ENCODE data around the gene VAT1. TPM values are rescaled to one million over a fixed set of nuclear protein-coding genes. Genes with fewer than 3 reads are reported as not detected.
"Not testable (repeated sequence)": the region's sequence is repeated elsewhere in the genome, so short reads cannot be mapped to it uniquely, and the experiment has no call there.

The VAT1 gene
- 83.5 TPM for total RNA-seq

DNA sequence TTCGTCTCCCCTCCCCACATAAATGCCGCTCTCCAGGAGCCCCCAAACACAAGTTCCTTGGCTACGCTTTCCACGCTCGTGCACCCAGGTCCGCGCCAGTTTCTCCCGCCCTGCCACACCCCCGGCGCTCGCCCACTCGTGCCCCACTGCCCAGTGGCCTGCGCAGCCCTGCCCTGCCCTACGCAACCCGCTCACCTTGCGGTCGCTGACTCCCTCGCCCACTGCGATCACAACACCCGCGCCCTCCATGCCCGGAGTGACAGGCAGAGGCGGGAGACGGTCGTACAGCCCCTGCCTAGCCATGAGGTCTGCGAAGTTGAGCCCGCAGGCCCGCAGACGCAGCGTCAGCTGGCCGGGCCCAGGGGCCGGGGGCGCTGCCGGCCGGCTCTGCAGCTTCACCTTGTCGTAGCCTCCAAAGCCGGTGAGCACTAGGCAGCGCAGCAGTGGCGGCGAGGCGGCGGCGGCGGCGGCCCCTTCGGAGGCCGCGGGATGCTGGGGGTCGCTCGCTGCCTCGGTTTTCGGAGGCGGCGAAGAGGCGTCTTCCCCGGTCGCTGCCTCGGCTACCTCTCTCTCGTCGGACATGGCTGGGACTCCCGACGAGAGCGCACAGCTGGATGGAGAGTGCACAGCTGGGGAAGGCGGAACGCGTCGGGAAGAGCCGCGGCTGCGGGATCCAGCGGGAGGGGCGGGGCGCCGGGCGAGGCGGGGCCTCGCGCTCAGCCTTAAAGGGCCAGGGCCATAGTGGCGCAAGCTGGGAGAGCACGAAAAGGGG lies at the start of gene VAT1:
TSS of gene VAT1 (minus strand) at position 645 of the 772 bp plus-strand sequence. CDS start at position 582, 63 bp downstream.
- peak; percentile 68 for ATAC-seq

DNA sequence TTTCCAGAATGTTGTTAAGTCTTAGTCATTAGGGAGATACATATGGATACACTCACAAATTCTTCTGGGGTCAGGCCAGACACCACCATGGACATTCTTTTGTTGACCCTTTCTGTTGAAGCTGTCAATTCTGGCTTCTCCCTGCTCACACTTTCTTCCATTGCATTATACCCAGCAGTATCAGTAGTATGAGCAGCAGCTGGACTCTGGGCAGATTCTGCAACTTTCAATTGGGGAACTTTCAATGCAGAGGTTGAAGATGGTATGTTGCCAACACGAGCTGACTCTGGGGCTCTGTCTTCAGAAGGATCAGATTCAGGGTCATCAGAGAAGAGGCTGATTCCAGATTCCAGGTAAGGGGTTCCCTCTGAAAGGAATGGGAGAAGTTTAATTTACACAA lies 48.7 kb upstream of the VAT1 start:
- ATAC-seq = no peak

DNA sequence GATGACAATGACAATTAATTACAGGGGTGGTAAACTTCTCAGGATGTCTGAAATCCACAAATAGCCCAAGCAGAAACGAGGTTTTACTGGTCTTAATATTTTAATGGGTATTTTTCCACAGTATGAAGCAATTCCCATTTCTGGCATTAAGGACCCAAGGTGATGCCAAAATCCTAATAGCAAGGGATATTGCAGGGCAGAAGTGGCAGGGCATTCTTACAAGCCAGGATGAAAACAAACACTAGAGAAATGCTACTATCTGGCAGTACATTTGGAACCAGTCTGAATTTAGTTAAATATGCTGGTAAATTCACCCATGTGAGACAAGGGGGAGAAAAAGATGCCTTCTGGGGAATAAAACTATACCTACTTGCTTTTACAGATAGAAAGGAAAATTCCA lies 48.1 kb upstream of the VAT1 start:
- no peak for ATAC-seq

DNA sequence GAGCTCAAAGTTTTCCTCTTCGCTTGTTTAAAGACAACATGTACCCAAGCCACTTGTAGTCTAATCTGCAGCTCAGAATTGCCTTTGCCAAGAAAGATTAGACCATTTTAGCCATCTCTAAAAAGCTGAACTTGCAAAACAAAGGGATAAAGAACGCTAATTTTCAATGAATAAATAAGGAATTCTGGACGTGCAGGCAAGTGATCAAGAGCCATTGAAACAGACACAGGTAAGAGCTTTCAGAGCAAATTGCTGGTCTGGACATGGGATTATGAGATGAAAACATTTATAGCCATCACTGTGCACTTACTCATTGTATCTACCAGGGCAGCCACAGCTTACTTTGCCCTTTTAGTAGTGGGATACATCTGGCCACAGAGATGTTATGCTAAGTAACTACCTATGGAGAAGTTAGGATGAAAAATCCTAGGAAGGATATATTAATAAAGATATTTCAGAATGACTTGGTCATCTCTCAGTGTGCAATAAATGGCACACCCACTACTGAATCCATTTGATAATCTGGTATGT lies 47.2 kb upstream of the VAT1 start:
- no peak for ATAC-seq

DNA sequence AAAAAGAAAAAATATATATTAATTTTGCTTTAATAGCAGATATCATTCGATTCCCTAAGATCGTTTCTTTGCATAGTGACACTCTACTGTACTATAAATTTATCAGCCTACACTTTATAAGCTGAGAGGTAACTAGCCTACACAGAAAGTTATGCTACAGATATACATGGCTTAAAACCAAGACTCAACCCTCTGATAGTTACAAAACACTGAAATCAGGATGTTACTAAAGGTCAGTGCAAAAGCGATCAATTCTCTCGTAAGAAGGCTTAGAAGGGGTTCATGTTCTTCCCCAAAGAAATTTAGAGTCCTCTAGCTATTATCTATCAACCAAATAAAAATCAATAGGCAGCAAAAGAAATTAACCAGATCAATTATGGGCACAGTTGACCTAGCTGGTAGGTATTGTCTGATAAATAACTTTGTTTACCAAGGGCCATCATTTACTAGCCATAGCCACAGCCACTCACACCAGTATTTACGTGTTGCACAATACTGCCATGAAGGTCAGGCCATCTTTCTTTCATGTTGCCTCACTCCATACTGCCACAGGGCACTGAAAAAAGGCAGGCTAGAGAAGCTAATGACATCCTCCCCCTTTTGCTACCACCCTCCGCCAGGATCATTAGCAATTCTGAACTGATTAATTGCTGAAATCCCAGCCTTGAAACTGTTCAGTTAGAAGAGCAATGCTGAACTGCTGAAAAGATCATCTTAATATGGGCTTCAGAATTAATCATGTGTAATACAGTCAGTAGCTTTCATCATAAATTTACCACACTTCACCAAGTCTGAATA lies 46.6 kb upstream of the VAT1 start:
- no peak for ATAC-seq

DNA sequence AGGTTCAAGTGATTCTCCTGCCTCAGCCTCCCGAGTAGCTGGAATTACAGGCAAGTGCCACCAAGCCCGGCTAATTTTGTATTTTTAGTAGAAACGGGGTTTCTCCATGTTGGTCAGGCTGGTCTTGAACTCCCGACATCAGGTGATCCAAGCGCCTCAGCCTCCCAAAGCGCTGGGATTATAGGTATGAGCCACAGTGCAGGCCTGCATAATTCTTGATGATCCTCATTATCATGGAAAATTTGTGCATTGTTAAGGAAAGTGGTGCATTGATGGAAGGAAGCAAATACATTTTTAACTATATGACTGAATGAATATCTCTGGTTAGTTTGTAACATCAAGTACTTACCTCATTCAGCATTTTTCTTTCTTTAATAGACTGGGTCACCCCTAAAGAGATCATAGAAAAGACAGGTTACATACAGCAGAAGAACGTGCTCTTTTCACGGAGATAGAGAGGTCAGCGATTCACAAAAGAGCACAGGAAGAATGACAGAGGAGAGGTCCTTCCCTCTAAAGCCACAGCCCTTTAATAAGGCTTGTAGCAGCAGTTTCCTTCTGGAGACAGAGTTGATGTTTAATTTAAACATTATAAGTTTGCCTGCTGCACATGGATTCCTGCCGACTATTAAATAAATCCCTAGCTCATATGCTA lies 40.9 kb upstream of the VAT1 start:
- no peak for ATAC-seq

DNA sequence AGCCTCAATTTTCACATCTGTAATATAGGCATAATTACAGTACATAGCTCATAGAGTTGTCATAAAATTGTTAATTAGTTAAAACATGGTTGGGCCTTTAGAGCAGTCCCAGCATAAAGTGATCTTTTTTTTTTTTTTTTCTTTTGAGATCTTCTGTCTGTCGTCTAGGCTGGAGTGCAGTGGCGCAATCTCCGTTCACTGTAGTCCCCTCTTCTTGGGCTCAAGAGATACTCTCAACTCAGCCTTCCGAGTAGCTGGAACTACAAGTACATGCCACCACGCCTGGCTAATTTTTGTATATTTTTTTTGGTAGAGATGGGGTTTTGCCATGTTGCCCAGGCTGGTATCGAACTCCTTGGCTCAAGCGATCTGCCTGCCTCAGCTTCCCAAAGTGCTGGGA lies 33.9 kb upstream of the VAT1 start:
- no peak for ATAC-seq

DNA sequence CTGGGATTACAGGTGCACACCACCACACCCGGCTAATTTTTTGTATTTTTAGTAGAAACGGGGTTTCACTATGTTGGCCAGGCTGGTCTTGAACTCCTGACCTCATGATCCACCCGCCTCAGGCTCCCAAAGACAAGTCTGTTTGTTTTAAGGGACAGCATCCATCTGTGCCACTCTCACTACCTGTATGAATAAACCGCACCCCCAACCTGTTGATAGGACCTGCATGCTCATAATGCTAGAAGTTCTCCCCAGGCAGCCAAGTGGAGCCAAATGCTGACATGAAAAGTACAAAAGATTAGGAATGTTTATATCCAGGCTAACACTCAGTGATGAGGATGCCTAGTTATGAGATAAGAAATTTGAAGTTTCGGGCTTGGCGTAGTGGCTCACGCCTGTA lies 30.8 kb upstream of the VAT1 start:
- not testable (repeated sequence) for ATAC-seq

DNA sequence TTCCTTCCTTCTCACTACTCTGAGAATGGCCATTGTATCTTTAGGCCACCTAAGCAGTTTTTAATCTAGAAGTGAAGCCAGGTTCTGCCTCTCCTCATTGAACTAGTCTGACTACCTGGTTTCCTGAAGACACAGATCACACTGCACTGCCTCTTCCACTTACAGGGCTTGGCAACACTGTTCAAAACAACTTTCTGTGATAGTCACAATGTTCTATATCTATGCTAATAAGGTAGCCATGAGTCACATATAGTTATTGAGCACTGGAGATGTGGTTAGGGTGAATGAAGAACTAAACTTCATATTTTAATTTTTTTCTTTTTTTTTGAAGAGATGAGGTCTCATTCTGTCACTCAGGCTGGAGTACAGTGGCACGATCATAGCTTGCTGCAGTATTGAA lies 29.8 kb upstream of the VAT1 start:
- ATAC-seq = no peak

DNA sequence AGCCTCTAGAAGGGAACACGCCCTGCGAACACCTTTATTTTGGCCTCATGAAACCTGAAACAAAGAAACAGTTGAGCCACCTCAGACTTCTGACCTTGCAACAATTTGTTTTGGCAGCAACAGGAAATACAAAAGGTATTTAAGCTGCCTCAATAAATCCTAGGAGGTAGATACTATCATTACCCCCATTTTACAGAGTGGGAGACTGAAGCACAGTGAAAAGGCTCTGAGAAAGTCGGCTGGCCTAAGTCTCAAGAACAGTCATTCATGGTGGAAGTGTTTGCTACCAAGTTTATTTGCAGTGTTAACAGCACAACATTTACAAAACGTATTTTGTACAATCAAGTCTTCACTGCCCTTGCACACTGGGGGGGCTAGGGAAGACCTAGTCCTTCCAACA lies 21.8 kb upstream of the VAT1 start:
- ATAC-seq = no peak

DNA sequence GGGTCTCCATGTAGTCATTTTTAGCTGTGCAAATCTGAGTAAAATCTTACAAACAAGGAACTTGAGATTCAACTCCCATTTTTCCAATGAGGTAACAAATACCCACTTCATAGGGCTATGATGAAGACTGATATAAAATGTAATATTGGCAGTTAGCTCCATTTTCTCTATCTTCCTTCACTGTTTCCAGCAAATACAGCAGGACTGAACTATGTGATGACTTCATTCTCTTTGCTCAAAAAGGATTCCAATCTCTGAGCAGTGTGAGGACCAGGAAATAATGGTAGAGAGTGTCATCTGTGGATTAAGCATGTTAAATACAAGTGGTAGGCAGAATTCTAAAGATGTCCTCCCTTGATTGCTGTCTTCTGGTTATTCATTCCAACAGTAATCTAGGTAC lies 21.1 kb upstream of the VAT1 start:
- no peak for ATAC-seq

DNA sequence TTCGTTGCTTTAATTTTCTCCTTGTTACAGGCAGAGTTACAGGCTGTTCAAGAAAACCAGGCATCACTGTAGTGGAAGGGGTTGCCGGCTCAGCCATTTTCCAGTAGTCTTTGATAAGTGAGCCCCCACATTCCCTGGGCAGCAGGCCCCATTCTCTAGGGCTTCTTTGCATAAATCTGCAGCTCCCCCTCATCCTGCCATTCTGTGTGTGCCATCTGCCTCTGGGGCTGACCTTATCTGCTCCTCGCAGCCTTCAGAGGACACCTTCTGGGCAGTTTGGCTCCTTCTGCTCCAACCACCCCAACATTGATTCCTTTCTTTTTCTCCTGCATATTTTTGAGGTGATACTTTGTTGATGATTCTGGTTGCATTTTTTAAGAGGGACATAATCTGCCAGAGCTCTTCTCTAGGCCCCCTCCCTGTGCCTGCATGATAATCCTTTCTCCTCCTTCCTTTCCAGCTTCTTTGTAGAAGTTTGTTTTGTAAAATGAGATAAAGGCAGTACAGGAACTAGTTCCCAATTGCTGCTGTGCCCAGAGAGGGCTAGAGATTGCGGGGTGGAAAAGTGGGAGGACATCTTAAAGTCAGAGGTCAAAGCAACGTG lies 19.9 kb upstream of the VAT1 start:
- no peak for ATAC-seq

DNA sequence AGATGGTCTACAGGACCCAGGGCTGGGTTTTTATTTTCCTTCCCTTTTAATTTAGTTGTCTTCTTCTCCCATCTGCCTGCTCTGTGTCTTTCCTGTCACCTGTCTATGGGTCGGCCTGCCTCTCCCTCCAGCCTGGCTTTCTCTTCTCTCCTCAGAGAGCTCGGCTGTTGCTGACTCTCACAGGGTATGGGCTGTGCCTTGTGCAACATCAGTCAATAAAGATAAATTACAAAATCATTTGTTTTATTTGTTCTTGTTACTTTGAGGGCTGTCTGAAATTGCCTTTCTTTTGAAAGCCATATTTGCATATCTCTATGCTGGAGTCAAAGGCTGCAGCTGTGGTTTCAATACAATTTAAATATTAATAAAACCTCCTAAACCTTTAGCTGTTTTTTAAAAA lies 18.5 kb upstream of the VAT1 start:
- ATAC-seq = no peak

DNA sequence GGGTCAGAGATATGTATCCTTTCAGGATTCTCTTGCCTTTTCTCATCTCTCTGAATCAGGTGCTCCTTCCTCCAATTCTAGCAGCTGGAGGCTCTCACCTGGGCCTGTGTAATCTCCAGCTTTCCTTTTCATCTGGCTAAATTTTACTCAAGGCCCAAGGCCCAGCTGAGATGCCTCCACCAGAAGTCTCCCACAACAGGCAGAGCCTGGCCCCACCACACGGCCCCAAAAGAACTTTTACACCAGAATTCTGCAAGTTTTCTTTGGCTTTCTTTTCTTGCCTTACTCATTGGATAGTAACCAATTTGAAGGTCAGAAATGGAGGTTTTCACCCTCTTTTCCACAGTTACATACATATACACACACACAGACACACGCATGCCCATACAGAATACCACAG lies 17.5 kb upstream of the VAT1 start:
- ATAC-seq = no peak

DNA sequence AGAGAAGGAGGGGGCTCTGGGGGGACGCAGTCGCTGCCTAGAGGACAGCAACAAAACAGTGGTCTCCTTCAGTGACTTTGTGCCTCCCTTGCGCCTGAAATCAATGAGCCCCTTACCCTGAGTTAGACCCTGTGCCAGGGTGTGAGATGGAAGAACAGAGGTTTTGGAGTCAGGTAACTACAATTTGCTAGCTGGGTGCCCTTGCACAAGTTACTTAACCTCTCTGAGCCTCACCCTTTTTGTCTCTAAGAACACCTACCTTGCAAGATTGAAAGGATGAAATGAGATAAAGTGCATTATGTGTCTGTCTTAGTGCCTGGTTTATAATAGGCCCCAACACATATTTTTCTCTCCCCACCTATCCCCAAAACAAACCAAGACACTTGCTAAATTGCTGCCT lies 12.7 kb upstream of the VAT1 start:
- ATAC-seq = no peak

DNA sequence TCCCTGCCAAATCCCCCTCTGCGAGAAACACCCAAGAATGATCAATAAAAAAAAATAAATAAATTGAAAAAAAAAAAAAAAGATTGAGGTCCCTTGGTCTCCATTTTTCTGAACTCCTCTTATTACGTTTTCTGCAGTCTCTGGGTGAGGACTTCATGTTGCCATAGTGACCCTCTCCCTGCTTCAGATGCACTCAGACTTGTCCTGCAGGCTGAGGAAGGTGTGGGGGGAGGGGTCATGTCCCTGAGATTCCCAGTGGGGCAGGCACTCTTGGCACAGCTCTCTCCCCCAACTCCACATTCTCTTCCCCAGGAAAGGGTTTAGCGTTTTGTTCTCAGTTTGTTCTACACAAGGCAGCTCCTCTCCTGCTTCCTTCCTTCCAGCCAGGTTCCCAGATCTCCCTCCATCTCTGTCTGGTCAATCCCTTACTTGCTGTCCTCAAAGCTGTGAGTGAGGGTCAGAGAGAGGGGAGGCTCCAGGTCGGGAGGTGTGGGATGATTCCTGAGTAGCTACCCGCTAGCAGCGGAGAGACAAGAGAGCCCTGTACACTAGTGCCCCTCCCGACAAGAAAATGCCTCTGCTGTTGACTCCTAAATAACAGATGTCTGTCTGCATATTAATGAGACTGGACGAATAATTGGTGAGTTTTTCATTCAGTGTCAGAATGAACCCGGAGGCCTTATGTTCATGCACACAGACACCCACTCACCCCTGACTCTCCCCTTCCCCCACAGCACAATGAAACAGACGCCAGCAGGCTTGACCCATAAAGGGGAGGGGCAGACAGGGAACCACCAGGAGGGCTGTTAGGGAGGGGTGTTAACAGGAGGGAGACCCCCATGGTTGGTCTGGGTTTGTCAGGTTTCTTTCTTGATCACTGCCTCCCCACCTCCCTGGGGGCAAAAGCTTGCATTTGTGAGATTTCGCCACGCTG lies 12.0 kb upstream of the VAT1 start:
- no peak for ATAC-seq

DNA sequence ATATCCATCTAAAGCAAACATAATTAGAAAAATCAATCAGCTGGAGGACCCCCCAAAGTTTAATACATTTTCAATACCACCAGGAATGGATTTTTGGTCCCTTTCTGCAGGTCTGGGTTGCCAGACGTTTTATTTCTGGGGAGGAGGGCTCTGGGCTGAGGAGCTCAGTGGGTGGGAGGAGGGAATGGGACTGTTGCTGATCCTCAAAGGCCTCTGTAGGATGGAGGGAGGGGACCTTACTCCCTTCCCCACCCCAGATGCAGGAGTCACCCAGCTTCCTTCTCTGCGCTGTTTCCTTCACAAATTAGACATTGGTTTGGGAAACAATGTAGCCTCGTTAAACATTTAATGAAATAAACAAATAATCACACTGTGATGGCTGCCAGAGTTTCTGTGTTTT lies 9.5 kb upstream of the VAT1 start:
- ATAC-seq = no peak

DNA sequence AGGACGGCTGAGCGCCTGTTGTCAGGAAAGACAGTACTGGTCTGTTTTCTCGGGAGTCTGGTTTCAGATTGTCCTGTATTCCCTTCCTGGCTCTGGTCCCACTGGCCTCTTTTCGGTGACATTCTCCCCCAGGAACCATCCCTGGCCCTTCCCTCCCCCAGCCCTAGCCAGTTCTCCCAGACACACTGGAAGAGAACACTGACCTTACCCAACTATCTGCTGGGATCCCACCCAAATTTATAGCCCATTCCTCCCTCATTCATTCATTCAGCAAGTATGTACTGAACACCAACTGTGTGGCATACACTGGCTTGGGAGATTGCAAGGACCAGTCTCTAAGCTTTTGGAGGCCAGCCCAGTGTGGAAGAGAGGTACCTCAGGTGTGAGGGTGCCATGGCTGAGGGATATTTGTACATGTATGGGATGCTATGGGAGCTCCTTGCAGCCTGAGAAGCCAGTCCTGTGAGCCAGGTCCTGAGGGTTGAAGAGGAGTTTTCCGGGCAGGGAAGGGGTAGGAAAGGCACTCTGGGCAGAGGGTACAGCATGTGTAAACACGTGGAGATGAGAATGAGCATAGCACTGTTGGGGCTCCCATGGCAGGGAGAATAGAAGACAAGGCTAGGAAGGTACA lies 8.1 kb upstream of the VAT1 start:
- ATAC-seq = no peak

DNA sequence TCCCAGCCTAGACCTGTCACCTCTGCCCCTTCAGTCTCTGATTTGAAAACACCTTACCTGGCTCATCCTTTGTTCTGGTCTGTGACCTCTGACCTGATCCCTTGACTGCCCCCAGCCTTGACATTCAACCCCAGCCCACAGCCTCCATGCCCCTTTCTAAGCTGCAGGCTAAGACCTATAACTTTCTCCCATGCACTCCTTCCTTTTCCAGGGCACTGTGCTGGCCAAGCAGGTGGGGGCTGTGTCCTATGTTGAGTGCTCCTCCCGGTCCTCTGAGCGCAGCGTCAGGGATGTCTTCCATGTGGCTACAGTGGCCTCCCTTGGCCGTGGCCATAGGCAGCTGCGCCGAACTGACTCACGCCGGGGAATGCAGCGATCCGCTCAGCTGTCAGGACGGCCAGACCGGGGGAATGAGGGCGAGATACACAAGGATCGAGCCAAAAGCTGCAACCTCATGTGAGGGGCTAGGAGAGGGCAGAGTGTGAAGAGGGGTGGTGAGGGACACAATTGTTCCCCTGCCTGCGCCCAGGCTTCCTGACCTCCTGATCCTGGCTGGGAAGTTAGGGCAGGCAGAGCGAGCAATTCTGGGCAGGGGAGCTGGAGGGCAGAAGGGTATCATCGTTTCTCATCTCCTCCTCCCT lies 6.2 kb upstream of the VAT1 start:
- no peak for ATAC-seq

DNA sequence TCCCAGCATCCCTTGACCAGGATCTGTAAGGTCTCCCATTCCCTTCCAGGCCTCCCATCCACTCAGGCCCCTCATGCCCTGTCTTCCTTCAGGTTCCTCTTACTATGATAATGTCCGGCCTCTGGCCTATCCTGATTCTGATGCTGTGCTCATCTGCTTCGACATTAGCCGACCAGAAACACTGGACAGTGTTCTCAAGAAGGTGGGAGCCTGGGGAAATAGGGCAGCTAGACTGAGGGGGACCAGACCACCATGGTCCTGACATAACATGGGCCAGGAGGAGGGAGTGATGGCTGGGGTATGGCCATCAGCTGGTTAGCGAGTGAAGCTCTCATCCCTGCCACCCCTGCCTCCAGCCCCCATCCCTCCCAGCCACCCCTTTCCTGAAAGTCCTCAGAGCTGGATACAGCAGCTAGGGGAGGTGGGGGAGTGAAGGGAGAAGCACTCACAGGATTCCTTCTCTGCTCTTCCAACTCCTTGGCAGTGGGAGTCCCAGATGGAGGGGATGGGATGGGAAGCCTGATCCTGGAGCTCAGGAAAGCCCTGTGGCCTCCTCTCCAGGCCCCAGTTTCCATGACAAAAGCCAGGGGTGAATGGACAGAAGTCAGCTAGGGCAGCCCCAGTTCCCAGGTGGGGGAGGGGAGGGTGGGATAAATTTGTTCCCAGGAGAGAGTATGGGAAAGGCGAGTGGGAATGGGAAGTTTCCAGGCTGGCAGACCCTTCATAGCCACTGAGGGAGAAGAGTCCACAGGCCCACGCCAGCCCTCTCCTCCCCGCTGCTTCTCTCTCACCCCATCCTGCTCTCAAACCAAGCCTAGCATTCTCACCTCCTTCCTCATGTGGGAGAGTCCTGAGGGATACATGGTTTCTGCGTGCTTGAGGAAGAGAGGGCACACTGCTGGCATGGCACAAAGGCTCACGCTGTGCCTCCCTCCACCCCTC lies 5.2 kb upstream of the VAT1 start:
- ATAC-seq = no peak
